ENCODE measurements around the gene SELENOI.

- no peak for TF ChIP-seq CTCF (IDR thresholded peaks at IDR 0.05)
- TF ChIP-seq POLR2A (IDR thresholded peaks at IDR 0.05): no peak
Measured at GRCh38 chr2:26395394-26395793, 49.5 kb downstream of the SELENOI start.

Measured in esophagus squamous epithelium (tissue), 4 donors.